Sigmoid colon (tissue), 7 donors: ENCODE results near the gene SIX2. TPM values are rescaled to one million over a fixed set of nuclear protein-coding genes. Genes with fewer than 3 reads are reported as not detected.

Source experiments
- DNase-seq: peaks from one replicate; pipeline ENCODE4 v3.0.0-alpha.2; 2019
- H3K27ac ChIP-seq, 4 donors: fragments of 200-600 bp; sonication (generic); one replicate each; pipeline ENCODE4 v1.5.1; 2016 to 2019; ENCODE audit warnings: mild to moderate bottlenecking in 1 of 4
- H3K27me3 ChIP-seq, 3 donors: fragments of 200-600 bp; sonication (generic); one replicate each; pipeline ENCODE4 v1.5.1; 2019; ENCODE audit warnings: mild to moderate bottlenecking in 1 of 3
- H3K36me3 ChIP-seq, 4 donors: fragments of 200-600 bp; sonication (generic); one replicate each; pipeline ENCODE4 v1.5.1; 2016 to 2019
- H3K4me1 ChIP-seq, 4 donors: fragments of 200-600 bp; sonication (generic); one replicate each; pipeline ENCODE4 v1.5.1; 2017 to 2019
- H3K4me3 ChIP-seq, 4 donors: fragments of 200-600 bp; sonication (generic); one replicate each; pipeline ENCODE4 v1.5.1; 2017 to 2019; ENCODE audit warnings: mild to moderate bottlenecking in 2 of 4, moderate library complexity in 1 of 4
- H3K9me3 ChIP-seq, 4 donors: fragments of 200-600 bp in 3 of 4; sonication (generic) in 3 of 4; one replicate each; pipeline versions ENCODE4 v1.5.1 to v1.6.1; 2013 to 2019
- CTCF ChIP-seq, 4 experiments: fragments of 450-650 bp in 3 of 4; fragments of 200-600 bp in 1 of 4; IDR thresholded peaks; one replicate each; pipeline ENCODE4 v1.5.1; 2016 to 2019; ENCODE audit warnings: antibody characterized with exemption in 4 of 4, mild to moderate bottlenecking in 3 of 4, moderate library complexity in 2 of 4
- EP300 ChIP-seq, 4 donors: sonication (generic); formaldehyde crosslinking; IDR thresholded peaks; one replicate each; pipeline ENCODE4 v1.6.1; 2017; ENCODE audit warnings: antibody characterized with exemption in 4 of 4
- POLR2A ChIP-seq, 2 donors: fragments of 450-650 bp; IDR thresholded peaks; one replicate each; pipeline ENCODE4 v1.6.1; 2016; ENCODE audit warnings: antibody characterized with exemption in 2 of 2, mild to moderate bottlenecking in 2 of 2, moderate library complexity in 2 of 2
- POLR2AphosphoS5 ChIP-seq, 4 donors: sonication (generic); formaldehyde crosslinking; IDR thresholded peaks; one replicate each; pipeline ENCODE4 v1.6.1; 2017; ENCODE audit warnings: antibody characterized with exemption in 4 of 4
- WGBS, 2 donors: extraction: QIAGEN DNeasy Blood & Tissue Kit; methylation state at CpG; one replicate each; pipeline ENCODE4 v1.1.7; 2013; 5-methylcytosine and 5-hydroxymethylcytosine counted together
- intact Hi-C: fragments of 100-400 bp; cut with DNase I; formaldehyde crosslinking; loops from one replicate; pipeline ENCODE4 v1.15.1; 2023
- polyA plus RNA-seq, 3 donors: library from polyadenylated mRNA; stranded (reverse); fragments of 200-250 nt; gene quantifications; one replicate each; pipeline ENCODE4 v1.2.3, GENCODE V29; 2013
- total RNA-seq, 4 donors: library from RNA; depleted of rRNA; stranded (reverse); fragments of >200 nt; gene quantifications; one replicate each; pipeline ENCODE4 v1.1.0, GENCODE V29; 2016
- donor health status: healthy with polysubstance abuse.
- donor health status: Bipolar disorder and iron deficiency.
- donor health status: healthy.

The SIX2 gene
- total and polyA plus RNA-seq, 7 donors = 0.03 to 1.7 TPM; not detected in 5

- Histone ChIP-seq H3K27me3 (peaks cover 61 to 100% (median 87%) of the 10 kb centered on the region in 3 donors), H3K4me3 (peak overlapping the region; percentile 6 to 47 (median 42)), H3K36me3 (no peaks in the 10 kb centered on the region), H3K4me1 (peaks cover 0 to 58% (median 57%) of the 10 kb centered on the region in 4 donors), H3K27ac (peak overlapping the region in 1 of 4 donors; percentile 58), H3K9me3 (no peaks in the 10 kb centered on the region)
- WGBS, 2 donors = 6 to 8% methylated on average over 75 of the region's 75 CpGs
- no peak for TF ChIP-seq CTCF (IDR thresholded peaks at IDR 0.05)
- no peak for TF ChIP-seq POLR2AphosphoS5 (IDR thresholded peaks at IDR 0.05)
- no peak for TF ChIP-seq POLR2A (IDR thresholded peaks at IDR 0.05)
- TF ChIP-seq EP300 (IDR thresholded peaks at IDR 0.05) = no peak
- intact Hi-C loops = no loop called here
- no peak for DNase-seq
Observed at GRCh38 chr2:45008296-45009129, 739 bp downstream of the SIX2 start.

DNA sequence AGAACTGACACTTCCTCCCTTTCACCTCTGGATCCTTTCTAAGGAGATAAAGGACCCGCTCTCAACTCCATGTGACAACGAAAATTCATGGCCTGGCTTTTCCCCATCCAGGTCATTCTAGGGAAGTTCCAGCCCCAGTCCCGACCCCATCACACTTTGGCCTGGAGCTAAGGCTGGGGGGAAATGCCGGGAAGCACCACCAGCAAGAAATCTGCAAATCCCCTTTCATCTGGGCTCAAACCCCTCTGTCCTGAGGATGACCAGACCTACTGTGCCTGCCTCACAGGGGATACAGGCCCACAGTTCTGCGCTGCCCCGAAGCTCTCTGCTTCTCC is 1.3 kb downstream of the SIX2 start:
- H3K27ac ChIP-seq = no peak overlapping the region
- intact Hi-C loops = no loop called here
- 49 to 58% methylated on average over 6 of the region's 6 CpGs for WGBS, 2 donors
- H3K36me3 ChIP-seq = no peaks in the 10 kb centered on the region
- H3K27me3 ChIP-seq = peaks cover 60 to 100% (median 87%) of the 10 kb centered on the region in 3 donors
- no peak for DNase-seq
- peaks cover 0 to 52% (median 52%) of the 10 kb centered on the region in 4 donors for H3K4me1 ChIP-seq
- TF ChIP-seq POLR2AphosphoS5 (IDR thresholded peaks at IDR 0.05) (no peak), CTCF (IDR thresholded peaks at IDR 0.05) (no peak)
- no peaks in the 10 kb centered on the region for H3K9me3 ChIP-seq
- H3K4me3 ChIP-seq = no peak overlapping the region

DNA sequence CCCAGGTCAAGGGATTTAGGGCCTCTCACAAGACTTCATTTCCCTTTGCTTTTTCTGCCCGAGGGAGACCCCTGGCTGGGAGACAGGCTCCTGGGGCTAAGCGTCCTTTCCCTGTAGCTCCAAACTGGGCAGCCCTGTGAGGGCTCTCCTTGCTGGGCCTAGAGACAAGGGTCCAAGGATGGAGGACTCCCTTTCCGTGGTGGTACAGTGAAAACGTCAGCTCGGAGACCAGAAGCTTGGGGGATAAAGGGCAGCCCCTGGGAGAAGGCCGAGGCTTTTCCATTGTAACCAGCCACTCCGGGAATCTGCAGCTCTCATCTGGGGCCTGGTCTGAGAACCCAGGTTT is 2.3 kb downstream of the SIX2 start:
- H3K9me3 ChIP-seq = no peaks in the 10 kb centered on the region
- 81 to 92% methylated on average over 7 of the region's 7 CpGs for WGBS, 2 donors

DNA sequence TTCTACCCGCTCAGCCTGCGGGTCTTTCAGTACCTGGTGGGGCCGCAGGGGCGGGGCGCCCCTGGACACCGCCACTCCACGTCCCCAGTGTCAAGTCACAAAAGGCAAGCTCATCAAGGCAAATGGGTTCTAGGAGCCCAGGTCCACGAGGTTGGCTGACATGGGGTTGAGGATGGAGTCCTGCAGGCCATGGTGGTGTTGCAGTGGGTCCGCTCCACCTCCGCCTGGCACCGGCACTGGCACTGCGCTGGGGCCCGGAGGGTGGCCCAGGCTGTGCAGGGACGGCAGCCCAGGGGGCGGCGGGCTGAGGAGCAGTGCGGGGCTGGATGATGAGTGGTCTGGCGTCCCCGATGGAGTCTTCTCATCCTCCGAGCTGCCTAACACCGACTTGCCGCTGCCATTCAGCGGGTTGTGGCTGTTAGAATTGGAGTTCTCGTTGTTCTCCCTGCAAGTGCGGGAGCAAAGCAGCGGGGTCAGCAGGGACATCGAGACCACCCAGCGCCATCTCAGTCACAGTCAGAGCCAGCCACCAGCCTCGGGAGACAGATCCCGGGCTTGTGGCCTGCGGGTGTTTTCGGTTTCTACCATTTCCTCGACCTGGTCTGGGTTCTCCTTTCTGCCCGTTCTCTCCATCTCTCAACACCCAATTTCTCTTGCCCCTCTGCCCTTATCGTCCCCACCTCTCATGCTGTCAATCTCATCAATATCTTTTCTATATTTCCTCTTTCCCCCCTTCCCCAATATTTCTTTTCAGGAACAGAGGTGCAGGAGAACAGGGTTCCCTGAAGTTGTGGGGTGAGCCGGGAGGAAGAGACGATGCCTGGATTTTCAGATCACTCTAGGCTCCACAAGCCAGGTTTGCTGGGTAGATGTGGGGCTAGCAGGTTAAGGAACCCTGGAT is 3.0 kb downstream of the SIX2 start:
- Histone ChIP-seq H3K4me1 (peaks cover 0 to 57% (median 54%) of the 10 kb centered on the region in 4 donors), H3K36me3 (no peaks in the 10 kb centered on the region), H3K27me3 (peaks cover 61 to 100% (median 87%) of the 10 kb centered on the region in 3 donors), H3K4me3 (no peak overlapping the region), H3K9me3 (no peaks in the 10 kb centered on the region), H3K27ac (no peak overlapping the region)
- no peak for DNase-seq
- TF ChIP-seq POLR2A (IDR thresholded peaks at IDR 0.05) (no peak), CTCF (IDR thresholded peaks at IDR 0.05) (no peak), EP300 (IDR thresholded peaks at IDR 0.05) (no peak)
- 32 to 58% methylated on average over 37 of the region's 37 CpGs for WGBS, 2 donors
- intact Hi-C loops = no loop called here

More for the DNA sequence above, 2.3 kb downstream of the SIX2 start:
- no peak overlapping the region for H3K4me3 ChIP-seq
- DNase-seq = no peak
- peaks cover 0 to 50% (median 49%) of the 10 kb centered on the region in 4 donors for H3K4me1 ChIP-seq
- H3K27ac ChIP-seq = no peak overlapping the region
- peaks cover 60 to 100% (median 87%) of the 10 kb centered on the region in 3 donors for H3K27me3 ChIP-seq
- H3K36me3 ChIP-seq = no peaks in the 10 kb centered on the region
- intact Hi-C loops = no loop called here
- TF ChIP-seq POLR2A (IDR thresholded peaks at IDR 0.05) (no peak), CTCF (IDR thresholded peaks at IDR 0.05) (no peak), EP300 (IDR thresholded peaks at IDR 0.05) (no peak), POLR2AphosphoS5 (IDR thresholded peaks at IDR 0.05) (no peak)
